ENCODE data around the gene ERGIC3.

The ERGIC3 gene

DNA sequence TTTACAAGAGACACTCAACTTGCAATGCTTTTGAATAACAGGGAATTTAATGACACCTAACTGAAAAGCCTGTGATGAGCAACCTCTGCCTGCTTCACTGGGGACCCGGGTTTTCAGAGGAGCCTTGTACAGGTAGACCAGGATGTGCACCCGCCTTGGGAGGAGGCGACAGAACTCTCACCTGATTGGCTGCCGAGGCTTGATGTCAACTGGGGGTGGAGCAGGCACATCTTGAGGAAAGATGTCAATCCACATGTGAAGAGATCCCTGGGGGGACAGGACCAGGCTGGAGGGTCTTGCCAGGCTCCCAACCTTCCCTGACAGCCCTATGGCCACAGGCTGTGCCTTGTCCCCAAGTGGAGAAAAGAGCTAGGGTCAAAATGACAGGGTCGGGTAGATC is 19.8 kb downstream of the ERGIC3 start:
- no peak overlapping the region for H3K27ac ChIP-seq
- TF ChIP-seq ZFX (IDR thresholded peaks at IDR 0.05; ENCODE audit: borderline replicate concordance) (no peak), CTCF (IDR thresholded peaks at IDR 0.05) (peak; percentile 4; the same call in 1 of the 2 replicates)

DNA sequence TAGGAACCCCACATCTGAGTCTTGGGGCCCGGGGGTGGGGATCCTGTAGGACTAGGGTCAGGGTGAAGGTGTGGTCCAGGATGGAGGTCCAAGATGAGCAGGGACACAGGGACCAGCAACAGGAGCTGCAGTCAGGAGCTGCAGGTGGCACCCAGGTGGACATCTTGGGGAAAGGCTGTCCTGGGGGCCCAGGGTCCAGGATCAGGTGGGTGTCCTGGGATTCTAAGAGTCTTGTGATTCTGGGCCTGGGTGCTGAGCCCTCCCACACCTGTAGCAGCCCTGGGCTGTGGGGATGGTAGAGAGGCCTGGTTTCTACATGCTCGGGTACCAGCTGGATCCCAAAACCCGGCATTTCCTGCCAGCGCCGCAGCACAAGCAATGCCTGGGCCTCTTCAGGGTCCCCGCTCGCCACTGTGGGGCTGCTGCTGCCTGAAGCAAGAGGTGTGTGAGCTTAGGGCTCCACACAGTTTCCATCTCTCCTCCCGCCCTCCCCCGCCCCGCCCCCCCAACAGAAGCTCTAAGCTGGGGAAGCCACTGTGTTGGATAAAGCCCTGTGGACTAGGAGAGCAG is 20.7 kb downstream of the ERGIC3 start:
- no peak overlapping the region for H3K27ac ChIP-seq
- TF ChIP-seq ZFX (IDR thresholded peaks at IDR 0.05; ENCODE audit: borderline replicate concordance) (no peak), CTCF (IDR thresholded peaks at IDR 0.05) (no peak)

- TF ChIP-seq ZFX (IDR thresholded peaks at IDR 0.05; ENCODE audit: borderline replicate concordance): no peak
- TF ChIP-seq CTCF (IDR thresholded peaks at IDR 0.05): no peak
- no peak overlapping the region for H3K27ac ChIP-seq
Observed at GRCh38 chr20:35563834-35564233, 22.0 kb downstream of the ERGIC3 start.

DNA sequence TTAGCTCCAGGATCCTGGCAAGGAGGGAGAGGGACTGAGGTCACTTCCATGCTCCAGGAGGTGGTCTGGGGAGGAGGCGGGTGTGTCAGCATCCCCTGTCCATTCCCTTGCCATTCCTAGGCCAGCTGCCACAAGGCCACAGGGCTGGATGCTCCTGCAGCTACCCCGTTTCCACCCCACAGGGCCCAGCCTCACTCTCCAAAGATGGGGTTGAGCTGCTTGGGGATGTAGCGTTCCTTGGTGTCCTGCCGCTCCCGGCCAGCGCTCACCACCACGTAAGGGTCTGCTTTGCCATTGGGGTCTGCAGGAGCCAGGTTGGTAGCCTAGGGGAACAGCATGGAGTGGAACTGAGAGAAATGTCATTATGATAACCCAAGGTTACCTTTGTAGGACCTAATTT is 23.0 kb downstream of the ERGIC3 start:
- TF ChIP-seq CTCF (IDR thresholded peaks at IDR 0.05): no peak
- TF ChIP-seq ZFX (IDR thresholded peaks at IDR 0.05; ENCODE audit: borderline replicate concordance): no peak
- no peak overlapping the region for H3K27ac ChIP-seq

- H3K27ac ChIP-seq: no peak overlapping the region
- peak; percentile 27 for TF ChIP-seq CTCF (IDR thresholded peaks at IDR 0.05)
- no peak for TF ChIP-seq ZFX (IDR thresholded peaks at IDR 0.05; ENCODE audit: borderline replicate concordance)
Observed at GRCh38 chr20:35568645-35569044, 26.8 kb downstream of the ERGIC3 start.

DNA sequence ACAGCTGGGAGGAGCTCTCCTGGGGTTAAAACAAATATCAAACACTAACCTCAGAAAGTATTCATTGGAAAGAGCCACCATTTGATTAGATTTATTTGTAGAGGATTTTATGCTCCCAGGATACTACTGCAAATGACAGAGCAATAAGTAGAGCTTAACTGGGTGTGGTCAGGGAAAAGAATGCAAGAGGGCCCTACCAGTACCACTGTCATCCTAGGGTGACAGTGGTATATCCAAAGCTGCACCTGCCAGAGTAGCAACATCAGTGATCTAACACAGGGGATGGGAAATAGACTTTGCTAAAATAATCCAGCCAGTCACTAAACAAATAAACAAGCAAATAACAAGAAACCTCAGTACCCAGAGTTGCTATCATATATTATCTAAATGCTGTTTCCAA is 29.7 kb downstream of the ERGIC3 start:
- no peak overlapping the region for H3K27ac ChIP-seq
- TF ChIP-seq CTCF (IDR thresholded peaks at IDR 0.05) (no peak), ZFX (IDR thresholded peaks at IDR 0.05; ENCODE audit: borderline replicate concordance) (no peak)

DNA sequence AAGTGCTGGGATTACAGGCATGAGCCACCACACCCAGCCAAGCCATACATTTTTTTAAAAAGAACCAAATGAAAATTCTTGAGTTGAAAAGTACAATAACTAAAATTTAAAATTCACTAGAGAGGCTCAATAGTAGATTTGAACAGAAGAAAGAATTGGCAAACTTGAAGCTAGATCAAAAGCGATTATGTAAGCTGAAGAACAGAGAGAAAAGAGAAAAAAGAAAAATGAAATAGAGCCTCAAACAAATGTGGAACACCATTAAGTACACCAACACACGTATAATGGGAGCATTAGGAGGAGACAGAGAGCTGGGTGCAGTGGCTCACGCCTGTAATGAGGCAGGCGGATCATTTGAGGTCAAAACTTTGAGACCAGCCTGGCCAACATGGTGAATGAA is 31.0 kb downstream of the ERGIC3 start:
- no peak overlapping the region for H3K27ac ChIP-seq
- TF ChIP-seq CTCF (IDR thresholded peaks at IDR 0.05): no peak
